Right lobe of liver (tissue), 4 donors: ENCODE measurements around the gene ANAPC2.

Experiments
- POLR2A ChIP-seq: fragments of 450-650 bp; IDR thresholded peaks from one replicate; pipeline ENCODE4 v1.6.1; 2017; ENCODE audit warnings: antibody characterized with exemption, mild to moderate bottlenecking
- TF ChIP-seq, protein P1 (sequence below), 4 donors: fragments of 200-600 bp in 3 of 4; fragments of 450-650 bp in 1 of 4; IDR thresholded peaks; one replicate each; pipeline versions ENCODE4 v1.5.1 to v1.8.0; 2016 to 2022; ENCODE audit warnings: antibody characterized with exemption in 4 of 4, mild to moderate bottlenecking in 2 of 4
- donor health status: DM: no; HTN: no; CAD: no.
- donor health status: DM: no; HTN: no; CAD: no.
- donor health status: DM: no; HTN: yes; CAD: no.

DNA sequence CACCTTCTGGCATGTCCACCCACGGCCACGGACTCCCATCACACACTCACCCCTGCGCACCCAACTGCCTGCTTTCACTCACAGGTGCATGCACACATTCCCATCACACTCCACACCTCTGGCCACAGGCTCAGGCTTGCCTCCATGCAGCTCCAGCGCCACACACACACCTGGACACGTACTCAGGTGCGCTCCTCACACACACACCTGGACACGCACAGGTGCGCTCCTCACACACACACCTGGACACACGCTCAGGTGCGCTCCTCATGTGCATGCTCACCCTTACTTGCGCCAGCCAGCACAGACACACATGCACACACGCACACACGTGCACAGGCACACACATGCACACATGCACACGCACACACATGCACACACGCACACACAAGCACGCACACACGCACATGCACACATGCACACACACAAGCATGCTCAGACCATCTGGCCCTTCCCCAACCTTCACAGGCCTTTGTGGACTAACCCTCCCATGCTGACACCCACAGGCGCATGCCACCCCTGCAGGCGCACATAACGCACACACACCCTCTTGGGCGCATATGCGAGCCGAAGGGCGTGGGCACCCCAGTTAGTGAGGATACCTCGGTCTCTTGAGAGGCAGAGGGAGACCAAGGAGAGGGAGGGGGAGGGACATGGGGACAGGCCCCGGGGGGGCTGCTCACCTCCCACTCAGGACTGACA is 41.1 kb downstream of the ANAPC2 start:
- TF ChIP-seq, protein P1, sequence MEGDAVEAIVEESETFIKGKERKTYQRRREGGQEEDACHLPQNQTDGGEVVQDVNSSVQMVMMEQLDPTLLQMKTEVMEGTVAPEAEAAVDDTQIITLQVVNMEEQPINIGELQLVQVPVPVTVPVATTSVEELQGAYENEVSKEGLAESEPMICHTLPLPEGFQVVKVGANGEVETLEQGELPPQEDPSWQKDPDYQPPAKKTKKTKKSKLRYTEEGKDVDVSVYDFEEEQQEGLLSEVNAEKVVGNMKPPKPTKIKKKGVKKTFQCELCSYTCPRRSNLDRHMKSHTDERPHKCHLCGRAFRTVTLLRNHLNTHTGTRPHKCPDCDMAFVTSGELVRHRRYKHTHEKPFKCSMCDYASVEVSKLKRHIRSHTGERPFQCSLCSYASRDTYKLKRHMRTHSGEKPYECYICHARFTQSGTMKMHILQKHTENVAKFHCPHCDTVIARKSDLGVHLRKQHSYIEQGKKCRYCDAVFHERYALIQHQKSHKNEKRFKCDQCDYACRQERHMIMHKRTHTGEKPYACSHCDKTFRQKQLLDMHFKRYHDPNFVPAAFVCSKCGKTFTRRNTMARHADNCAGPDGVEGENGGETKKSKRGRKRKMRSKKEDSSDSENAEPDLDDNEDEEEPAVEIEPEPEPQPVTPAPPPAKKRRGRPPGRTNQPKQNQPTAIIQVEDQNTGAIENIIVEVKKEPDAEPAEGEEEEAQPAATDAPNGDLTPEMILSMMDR (IDR thresholded peaks at IDR 0.05): no peak
- no peak for TF ChIP-seq POLR2A
